AG08396 (cell line): ENCODE data around the gene ADGRD1.

Source experiments
- DNase-seq: peaks from one replicate; pipeline ENCODE4 v3.0.0; 2012; ENCODE audit warnings: low spot score, mixed read lengths

Gene ADGRD1

GRCh38 chr12:130966443-130967030 lies 12.8 kb downstream of the ADGRD1 start:
- no peak for DNase-seq

- DNase-seq: no peak
Measured at GRCh38 chr12:130967636-130968035, 13.9 kb downstream of the ADGRD1 start.

GRCh38 chr12:130968611-130969010 lies 14.9 kb downstream of the ADGRD1 start:
- DNase-seq: no peak

DNA sequence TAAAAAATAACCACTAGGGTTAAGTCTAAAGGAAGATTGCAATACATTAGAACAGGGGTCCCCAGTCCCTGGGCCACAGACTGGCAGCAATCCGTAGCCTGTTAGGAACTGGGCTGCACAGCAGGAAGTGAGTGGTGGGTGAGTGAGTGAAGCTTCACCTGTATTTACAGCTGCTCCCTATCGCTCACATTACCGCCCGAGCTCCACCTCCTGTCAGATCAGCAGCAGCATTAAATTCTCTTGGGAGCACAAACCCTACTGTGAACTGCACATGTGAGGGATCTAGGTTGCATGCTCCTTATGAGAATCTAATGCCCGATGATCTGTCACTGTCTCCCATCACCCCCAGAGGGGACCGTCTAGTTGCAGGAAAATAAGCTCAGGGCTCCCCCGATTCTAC lies 15.5 kb downstream of the ADGRD1 start:
- no peak for DNase-seq

DNA sequence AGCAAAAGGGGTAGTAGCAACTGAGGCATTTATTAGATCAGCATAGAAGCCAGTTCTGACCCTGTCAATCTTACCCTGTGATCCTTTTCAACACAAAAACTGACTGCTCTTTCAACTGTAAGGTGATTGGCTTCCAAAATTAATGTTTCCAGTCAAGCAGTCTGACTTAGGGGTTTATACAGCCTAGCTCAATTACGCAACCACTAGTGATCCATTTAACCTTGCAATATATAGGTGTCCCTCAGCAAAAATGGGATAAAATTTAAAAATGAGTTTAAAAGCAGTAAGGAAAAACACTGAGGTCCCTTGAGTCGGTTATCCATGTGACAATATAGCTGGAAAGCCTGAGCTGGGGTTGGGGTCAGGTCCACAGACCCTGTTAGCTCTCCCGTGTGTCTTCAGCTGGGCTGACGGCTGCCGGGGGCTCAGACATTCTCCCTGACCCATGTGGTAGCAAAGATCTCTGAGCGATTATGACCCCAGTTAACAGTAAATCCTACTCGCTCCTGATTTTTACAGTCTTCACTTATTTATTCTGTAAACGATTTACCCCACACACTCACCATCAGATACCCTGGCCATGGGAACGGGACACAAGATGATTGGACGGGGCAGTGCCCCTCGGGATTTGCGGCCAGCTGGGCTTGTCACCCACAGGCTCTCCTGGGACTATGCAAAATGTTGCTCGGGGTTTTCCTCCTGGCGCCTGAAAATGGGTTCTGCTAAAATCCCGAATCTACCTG lies 16.6 kb downstream of the ADGRD1 start:
- DNase-seq: no peak

DNA sequence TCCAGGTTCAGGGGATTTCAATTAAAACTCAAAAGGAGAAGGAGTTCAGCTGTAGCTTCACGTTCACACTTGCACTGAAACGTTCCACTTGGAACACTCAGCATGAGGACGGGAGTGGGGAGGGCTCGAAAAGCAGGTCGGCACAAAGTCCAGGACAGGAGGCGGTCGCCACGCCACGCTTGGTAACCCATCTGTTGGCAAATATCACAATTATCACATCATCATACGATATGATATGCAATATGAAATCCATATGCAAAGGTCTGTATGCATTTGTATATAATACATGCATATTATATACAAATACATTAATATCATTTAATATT lies 17.2 kb downstream of the ADGRD1 start:
- no peak for DNase-seq

DNA sequence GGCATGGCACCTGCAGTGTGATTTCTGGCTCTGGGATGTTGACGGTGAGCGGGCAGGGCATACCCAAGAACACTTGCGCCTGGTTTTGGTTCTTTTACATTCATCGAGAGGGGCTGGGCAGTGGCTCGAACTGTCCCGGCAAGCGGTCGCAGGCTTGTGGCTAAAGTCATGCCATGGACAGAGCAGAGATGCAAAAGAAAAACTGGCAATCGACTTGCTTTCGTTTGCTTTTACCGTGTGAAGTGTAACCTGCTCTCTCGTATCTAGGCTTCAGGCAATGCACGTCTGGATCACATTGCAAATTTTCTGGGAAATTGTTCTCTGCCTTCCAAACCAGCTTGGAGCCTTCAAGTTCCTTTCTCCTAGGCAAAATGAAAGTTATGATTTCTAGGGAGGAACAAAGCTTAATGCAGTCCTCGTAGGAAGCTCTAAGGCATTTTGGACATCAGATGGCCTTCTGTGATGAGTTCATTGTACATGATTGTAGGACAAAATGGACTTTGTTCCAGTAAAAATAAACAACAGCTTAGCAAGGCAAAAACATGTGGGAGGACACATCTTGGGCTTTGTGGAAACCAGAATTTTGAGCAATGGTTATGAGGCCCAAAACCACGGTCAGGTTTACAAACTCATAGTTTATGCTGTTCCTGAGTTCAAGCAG lies 18.3 kb downstream of the ADGRD1 start:
- DNase-seq: peak; percentile 14

- DNase-seq: no peak
Measured at GRCh38 chr12:130972586-130972950, 18.9 kb downstream of the ADGRD1 start.

GRCh38 chr12:130973109-130973508 lies 19.4 kb downstream of the ADGRD1 start:
- DNase-seq: no peak

DNA sequence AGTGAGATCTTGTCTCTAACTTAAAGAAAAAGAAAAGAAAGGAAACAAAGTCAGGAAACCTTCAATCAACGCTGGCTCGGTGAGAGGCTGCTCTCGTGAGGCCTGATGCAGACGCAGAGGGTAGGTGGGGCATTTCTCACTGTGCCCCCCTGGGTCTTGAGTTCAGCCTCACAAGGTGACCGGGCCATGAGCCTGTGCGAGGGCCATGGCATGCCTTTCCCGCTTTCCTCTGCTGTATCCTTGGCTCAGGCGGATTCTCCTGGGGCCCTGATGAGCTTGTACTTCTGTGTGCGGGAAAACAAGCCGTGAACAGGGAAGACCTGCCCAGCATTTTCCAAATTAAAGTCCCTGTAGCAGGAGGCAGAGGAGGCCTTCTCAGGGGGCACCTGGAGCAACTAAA lies 20.2 kb downstream of the ADGRD1 start:
- no peak for DNase-seq

GRCh38 chr12:130975116-130975515 lies 21.4 kb downstream of the ADGRD1 start:
- DNase-seq: no peak

- DNase-seq: no peak
Measured at GRCh38 chr12:130976171-130976720, 22.5 kb downstream of the ADGRD1 start.

- DNase-seq: no peak
Measured at GRCh38 chr12:130977046-130977742, 23.5 kb downstream of the ADGRD1 start.

DNA sequence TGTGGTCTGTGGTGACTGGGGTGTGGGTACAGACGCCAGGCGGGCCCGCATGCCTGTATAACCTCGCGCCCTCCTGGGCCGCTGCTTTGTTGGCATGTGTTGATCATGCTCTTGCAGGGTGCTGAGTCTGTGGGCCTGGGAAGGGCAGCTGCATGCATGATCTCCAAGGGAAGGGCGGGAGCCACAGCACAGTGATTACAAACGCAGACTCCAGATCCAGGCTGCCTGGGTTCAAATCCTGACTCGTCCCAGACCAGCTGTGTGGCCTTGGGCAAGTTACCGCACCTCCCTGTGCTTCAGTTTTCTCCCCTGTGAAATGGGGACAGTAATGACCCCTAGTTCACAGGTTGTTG lies 24.0 kb downstream of the ADGRD1 start:
- DNase-seq: no peak

GRCh38 chr12:130978785-130979184 lies 25.1 kb downstream of the ADGRD1 start:
- DNase-seq: no peak

DNA sequence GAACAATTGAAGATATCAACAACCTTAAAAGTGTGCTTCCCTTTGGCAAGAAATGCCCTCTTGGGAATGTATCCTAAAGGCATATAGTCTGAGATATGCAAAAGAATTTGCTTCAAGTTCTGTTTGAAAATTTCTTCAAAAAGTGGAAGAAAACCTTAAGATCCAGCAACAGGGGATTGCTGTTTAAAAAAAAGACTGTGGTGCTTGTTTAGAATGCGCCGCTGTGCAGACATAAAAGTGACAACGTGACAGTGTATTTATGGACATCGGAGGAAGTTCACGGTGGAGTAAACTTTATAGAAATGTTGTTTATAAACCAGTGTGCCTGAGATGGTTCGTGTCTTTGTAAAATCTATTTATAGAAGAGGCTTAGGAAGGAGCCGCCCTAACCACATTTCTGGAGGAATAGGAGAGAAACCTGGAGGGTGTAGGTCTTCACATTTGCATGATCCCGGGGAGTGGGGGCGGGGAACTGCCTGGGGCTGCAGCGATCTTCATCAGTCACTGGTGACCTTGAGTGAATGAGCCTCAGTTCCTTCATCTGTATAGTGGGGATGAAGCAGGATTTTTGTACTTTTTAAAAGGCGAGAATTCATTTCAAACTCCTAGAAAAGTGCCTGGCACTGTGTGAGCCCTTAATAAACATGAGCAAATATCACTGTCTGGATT lies 27.5 kb downstream of the ADGRD1 start:
- DNase-seq: no peak

DNA sequence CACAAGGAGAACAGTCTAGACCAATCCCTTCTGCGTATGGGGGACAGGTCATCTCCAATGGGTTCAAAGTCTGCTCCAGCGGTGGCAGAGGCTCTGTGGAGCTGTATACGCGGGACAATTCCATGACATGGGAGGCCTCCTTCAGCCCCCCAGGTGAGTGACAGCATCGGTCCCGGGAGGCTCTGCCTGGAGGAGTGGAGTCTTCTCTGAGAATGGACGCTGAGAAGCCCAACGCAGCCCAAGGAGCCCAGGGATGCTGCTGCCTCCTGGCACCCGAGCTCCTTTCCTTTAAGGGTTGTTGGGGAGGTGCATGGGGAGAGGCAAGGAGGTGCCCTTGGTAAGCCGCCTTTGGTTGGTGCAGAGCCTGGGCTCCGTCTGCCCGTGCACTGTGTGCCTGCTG lies 28.2 kb downstream of the ADGRD1 start:
- no peak for DNase-seq

GRCh38 chr12:130982565-130983225 lies 29.0 kb downstream of the ADGRD1 start:
- no peak for DNase-seq

- DNase-seq: no peak
Measured at GRCh38 chr12:130983328-130984017, 29.8 kb downstream of the ADGRD1 start.

- DNase-seq: no peak
Measured at GRCh38 chr12:130984183-130985058, 30.7 kb downstream of the ADGRD1 start.
